Tibial nerve (tissue), 4 donors: Measurements from ENCODE around the gene MCM3AP.

ENCODE experiments used
- EP300 ChIP-seq, 2 donors: sonication (generic); formaldehyde crosslinking; IDR thresholded peaks; one replicate each; pipeline ENCODE4 v1.6.1; 2017; ENCODE audit warnings: antibody characterized with exemption in 2 of 2, mild to moderate bottlenecking in 1 of 2
- POLR2A ChIP-seq, 2 donors: fragments of 450-650 bp; IDR thresholded peaks; one replicate each; pipeline ENCODE4 v1.6.1; 2017; ENCODE audit warnings: antibody characterized with exemption in 2 of 2, mild to moderate bottlenecking in 2 of 2, moderate library complexity in 2 of 2
- TF ChIP-seq, protein P1 (sequence below), 5 experiments: fragments of 200-600 bp in 3 of 5; fragments of 450-650 bp in 2 of 5; sonication (generic) in 3 of 5; IDR thresholded peaks; one replicate each; pipeline ENCODE4 v1.5.1; 2016 to 2019; ENCODE audit warnings: antibody characterized with exemption in 5 of 5, mild to moderate bottlenecking in 3 of 5, moderate library complexity in 2 of 5

DNA sequence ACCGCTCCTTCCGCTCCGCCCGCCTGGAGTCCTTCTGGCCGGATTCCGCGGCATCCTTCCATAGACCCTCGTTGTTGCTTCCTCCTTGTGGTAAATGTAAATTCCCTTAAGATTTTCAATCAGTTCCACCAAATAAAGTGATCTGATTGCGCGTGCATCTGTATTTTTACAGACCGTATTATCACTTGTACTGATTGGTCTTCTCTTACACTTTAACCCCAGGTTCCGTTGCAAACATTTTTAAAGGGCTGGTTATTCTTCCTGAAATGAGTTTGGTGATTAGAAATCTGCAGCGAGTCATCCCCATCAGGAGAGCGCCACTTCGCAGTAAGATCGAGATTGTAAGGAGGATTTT, 1.2 kb upstream of the MCM3AP start:
- TF ChIP-seq, protein P1, sequence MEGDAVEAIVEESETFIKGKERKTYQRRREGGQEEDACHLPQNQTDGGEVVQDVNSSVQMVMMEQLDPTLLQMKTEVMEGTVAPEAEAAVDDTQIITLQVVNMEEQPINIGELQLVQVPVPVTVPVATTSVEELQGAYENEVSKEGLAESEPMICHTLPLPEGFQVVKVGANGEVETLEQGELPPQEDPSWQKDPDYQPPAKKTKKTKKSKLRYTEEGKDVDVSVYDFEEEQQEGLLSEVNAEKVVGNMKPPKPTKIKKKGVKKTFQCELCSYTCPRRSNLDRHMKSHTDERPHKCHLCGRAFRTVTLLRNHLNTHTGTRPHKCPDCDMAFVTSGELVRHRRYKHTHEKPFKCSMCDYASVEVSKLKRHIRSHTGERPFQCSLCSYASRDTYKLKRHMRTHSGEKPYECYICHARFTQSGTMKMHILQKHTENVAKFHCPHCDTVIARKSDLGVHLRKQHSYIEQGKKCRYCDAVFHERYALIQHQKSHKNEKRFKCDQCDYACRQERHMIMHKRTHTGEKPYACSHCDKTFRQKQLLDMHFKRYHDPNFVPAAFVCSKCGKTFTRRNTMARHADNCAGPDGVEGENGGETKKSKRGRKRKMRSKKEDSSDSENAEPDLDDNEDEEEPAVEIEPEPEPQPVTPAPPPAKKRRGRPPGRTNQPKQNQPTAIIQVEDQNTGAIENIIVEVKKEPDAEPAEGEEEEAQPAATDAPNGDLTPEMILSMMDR (IDR thresholded peaks at IDR 0.05): no peak
- TF ChIP-seq POLR2A (IDR thresholded peaks at IDR 0.05) (no peak), EP300 (IDR thresholded peaks at IDR 0.05) (no peak)
